Activated CD4-positive, alpha-beta T cell treated with anti-CD3 and anti-CD28 coated beads for 4 hours (primary cell): ENCODE results near the gene CREB3.
A peak's percentile ranks its signal among the peaks of the same experiment; 100 is the strongest.

Experiments used
- DNase-seq, 2 donors: peaks; one replicate each; pipeline ENCODE4 v3.0.0-alpha.2; 2020

CREB3 gene

DNA sequence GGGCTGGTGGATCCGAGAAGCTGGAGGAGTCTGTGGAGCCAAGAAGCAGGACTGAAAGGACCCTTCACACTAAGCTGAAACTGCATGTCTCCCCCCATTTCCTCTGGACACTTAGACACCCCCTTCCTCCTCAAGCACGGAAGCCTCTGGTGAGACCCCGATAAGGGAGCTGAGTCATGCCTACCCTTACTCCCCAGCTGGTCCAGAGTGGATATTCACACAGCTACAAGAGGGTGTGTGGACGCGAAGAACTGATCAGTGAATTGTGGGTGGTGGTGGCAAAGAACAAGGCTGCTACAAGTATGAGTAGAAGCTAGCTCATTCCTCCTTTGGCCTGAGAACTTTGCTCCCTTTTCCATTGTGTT lies 4.8 kb upstream of the CREB3 start:
- no peak for DNase-seq

DNA sequence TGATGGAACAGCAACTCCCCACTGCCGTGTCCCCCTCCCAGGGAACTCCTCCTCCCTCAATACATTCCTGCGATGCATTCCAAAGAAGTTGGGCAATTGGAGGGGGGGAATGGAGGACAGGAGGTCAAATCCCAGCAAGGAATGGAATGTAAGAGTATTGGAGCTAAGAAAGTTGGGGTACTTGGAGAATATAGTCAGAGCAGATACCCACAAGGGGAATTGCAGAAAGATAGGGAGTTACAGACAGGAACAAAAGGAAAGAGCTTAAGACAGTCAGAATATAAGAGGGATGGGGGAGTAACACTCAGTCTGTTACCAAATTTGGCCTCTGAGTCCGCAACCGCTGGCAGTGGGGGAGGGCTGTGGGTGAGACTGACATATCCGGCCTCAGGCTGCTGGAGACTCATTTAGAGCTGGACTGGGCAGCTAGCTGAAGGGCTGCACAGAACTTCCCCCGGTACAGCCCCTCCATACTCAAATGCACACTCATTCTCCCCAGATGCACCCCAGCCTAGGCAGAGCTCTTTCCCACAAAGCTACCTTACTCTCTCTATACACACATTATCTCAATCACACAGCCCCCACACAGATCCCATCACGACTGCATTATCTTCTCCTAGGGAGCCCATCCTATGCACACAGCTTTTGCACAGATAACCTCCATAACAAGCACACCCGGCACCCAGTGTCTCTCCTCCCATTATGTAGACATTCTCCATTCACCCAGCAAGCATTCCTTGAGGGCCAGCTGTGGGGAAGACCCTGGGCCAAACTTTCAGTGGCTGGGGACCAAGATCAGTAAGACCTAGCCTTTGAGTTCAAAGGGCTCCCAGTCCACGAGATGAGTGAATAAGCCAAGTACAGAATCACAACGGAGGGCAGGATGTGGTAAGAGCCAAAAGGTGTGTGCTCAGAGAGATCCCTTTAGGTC lies 4.2 kb upstream of the CREB3 start:
- no peak for DNase-seq

DNA sequence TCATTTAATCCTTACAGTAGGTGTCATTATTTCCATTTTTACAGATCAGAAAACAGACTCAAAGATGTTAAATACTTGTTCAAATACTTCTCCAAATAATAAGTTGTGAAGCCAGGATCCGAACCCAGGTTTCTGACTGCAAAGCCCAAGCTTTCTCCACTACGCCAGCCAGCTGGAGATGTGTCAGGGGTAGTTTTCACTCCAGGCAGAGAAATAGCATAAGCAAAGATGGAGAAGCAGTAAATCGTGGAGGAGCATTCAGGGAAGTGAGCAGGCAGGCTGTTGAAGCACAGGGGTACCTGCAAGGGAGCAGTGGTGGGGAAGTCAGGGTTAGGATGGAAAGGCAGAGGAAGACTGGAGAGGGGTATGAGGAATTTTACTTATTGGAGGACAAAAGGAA lies 3.4 kb upstream of the CREB3 start:
- DNase-seq: no peak

DNA sequence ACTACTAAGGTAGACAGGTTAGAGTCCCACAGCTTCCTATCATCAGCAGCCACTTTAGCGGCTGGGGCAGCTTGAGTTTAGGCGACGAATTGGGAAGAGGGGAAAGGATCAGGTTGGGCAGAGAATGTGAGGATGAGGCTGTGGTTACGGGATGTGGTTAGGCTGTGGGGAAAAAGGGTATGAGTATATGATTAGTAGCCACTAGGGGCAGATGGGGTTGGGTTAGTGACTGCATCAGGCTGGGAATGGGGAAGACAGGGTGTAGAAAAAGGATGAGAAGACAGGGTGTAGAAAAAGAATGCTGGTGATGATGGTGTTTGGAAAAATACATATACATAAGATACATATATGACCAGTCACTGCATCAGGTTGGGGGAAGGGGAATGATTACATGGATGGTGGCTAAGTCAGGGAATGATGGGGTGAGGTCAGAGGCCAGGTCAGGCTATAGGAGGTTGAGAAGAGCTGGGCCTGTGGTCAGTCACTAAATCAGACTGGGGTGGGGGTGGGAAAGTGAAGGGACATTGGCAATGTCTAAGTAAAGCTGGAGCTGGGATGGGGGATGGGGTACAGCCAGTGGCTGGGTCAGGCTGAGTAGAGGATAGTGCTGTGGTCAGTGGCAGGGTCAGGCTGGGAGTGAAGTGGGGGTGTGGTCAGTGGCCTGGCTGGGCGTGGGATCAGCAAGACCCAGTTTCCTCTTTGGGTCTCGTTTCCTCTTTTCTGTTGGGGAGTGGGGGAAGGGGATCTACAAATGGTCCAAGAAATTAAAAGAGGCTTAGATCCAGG lies 2.6 kb upstream of the CREB3 start:
- DNase-seq: peak in 1 of 2 donors; percentile 21

DNA sequence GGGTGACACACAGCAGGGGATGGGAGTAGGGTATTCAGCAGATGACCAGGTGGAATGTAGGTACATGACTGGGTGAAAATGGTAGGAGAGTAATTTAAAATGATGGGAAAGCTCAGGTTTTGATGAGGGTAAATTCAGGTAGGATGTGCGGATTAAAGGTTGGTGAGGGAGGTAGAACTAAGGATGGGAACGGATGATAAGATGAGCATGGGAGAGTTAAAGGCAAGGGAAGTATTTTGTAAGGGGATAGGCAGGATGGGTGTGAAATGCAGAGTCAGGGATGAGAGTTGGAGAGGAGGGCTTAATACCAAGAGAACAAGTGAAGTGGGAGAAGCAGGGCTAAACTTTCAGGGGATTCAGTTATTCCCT lies 2.0 kb upstream of the CREB3 start:
- DNase-seq: no peak

DNA sequence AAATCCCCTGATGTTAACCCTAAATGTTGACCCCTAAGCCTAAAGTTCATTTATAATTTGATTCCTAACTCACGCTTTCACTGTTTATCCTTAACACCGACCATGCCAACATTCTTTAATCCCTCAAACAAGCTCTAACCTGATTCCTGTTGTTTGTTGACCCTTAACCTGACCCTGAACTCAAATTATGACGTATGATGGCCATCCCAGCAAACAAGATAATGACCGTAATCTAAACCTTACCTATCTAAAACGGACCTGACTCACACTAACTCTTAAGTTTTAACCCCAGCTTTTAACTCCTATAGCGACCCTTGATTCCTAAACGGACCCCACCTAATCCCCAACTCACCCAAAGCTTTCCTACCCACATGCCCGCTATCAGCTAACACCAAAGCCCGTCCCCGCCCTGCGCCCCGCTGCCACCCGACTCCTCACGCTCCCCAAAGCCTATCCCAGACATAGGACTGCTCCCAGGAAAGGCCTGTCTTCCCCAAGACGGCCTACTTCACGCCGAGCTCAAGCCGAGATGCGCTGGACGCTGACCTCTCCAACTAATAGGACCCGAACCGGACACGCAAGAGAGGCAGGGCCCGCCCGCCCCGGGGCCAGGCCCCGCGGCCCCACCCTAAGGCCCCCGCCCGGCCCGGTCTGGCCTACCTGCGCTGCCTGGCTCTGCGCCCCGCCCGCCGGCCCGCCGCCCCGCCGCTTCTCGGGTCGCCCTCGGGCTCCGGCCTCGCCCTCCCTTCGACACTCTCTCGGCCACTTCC lies 866 bp upstream of the CREB3 start:
- no peak for DNase-seq

DNA sequence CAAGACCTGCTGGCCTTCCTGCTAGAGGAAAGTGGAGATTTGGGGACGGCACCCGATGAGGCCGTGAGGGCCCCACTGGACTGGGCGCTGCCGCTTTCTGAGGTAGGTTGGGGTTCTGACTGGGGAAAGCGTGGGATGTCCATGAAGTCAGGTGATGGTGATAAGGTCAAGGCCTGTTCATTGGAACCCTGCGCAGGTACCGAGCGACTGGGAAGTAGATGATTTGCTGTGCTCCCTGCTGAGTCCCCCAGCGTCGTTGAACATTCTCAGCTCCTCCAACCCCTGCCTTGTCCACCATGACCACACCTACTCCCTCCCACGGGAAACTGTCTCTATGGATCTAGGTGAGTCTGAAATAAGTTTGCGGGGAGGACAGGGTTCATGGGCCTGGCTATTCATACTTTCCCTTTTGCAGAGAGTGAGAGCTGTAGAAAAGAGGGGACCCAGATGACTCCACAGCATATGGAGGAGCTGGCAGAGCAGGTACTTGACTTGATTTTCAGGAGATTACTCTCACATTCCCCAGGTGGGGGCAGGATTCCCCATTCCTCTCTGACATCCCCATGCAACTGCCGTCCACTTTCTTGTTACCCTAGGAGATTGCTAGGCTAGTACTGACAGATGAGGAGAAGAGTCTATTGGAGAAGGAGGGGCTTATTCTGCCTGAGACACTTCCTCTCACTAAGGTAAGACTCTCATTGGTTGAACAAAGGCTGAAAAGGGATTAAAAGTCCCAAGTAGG lies 505 bp downstream of the CREB3 start:
- DNase-seq: peak; percentile 21 to 23

DNA sequence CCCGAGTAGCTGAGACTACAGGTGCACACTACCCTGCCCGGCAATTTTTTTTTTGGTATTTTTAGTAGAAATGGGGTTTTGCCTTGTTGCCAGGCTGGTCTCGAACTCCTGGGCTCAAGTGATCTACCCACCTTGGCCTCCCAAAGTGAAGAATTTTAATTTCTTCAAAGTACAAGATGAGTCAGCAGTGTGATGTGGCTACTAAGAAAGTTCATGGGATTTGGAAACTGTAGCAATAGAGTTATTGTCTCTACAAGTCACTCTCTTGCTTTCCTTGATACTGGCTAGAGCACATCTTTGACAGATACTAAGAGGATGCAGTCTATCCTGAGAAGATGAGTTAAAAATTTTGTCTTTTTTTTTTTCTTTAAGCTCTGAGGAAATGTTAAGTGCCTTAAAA lies 1.6 kb downstream of the CREB3 start:
- no peak for DNase-seq

DNA sequence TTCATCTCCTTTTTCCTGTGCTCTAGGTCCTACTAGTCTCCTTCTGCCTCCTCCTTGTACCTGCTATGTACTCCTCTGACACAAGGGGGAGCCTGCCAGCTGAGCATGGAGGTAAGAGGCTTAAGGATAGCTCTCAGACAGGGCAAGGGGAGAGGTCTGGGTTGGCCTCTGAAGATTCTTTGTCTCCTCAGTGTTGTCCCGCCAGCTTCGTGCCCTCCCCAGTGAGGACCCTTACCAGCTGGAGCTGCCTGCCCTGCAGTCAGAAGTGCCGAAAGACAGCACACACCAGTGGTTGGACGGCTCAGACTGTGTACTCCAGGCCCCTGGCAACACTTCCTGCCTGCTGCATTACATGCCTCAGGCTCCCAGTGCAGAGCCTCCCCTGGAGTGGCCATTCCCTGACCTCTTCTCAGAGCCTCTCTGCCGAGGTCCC lies 3.8 kb downstream of the CREB3 start:
- peak; percentile 66 to 74 for DNase-seq

DNA sequence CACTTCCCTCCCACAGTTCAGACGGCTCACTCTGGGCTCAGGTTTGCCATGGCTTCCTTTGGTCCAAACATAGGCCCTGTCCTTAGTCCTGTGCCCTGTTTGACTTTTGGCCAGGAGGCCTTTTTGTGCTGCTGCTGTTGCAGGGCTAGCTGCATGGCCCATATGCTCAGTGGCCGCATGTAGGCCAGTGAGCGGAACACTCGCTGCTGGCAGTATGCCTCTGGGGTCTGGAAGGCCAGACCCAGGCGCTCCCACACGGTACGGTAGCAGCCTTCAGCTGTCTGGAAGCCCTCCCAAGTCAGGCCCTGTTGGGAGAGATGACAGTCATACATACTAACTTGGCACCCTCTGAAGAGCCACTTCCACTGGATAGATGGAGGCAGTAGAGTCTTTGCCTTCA lies 4.7 kb downstream of the CREB3 start:
- no peak for DNase-seq

DNA sequence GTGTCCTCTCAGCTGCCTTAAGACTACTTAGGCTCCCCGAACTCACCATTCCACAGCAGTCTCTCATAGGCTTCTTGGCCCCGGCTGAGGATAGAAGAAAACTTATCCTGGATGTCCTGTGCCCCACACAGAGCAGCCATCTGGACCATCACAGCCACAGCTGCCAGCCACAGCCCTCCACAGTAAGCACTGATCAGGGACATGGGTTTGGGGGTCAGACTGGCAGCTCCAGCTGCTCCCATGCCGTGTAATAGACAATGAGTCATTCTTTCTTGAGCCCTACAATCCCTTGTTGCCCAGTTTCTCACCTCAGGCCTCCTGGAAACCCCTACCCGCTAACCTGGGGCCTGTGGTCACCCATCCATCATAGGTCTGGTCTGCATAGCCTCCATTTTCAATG lies 5.7 kb downstream of the CREB3 start:
- no peak for DNase-seq

DNA sequence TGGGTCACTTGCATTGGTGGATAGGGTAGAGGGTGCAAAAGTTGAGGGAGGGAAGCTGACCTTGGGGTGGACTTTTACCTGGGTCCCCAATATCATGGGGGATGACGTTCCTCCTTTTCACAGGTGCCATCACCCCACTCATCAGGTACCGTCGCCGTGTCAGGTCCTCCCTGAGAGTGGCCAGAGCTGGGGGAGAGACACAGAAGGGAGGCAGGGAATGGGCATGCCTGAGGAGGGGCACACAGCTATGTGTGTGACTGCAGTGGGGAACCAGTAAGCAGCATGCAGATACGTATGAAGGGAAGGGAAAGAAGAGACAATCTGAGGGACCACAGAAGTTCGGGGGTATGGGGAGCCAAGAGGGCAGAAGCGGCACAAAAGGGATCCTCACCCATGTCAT lies 6.5 kb downstream of the CREB3 start:
- DNase-seq: no peak

DNA sequence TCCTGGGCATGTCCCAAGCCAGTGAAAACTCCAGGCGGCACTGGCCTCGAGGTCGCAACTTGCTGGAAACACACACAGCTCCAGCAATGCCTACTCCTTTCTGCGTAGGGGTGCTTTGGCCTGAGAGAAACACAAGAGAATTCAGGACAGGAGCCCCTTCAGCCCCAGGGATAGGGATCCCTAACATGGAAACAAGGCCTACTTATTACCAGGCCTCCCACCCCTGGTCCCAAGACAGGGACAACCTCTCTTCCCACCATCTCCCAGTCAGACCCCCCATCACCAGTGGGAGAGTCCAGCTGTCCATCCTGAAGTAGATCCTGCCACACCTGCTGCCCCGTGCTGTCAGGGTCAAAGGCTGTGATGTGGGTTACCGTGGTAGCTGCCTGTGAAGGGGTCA lies 7.8 kb downstream of the CREB3 start:
- no peak for DNase-seq

DNA sequence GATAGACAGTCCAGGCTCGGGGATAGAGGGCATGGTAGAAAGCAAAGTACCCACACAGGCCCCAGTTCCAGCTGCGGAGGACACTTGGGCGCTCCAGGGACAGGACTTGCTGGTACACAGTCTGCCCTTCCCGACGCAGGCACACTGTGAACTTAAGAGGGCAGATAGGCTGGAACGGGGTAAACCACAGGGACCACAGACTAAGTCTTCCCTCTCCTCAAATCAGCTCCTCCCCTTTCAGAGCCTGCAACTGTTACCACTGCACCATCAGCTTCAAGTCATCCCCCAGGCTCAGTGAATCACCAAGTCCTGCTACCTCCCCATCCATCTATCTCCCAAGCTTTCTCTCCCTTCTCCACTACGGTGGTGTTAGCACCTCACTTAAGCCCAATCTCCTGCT lies 9.3 kb downstream of the CREB3 start:
- no peak for DNase-seq

DNA sequence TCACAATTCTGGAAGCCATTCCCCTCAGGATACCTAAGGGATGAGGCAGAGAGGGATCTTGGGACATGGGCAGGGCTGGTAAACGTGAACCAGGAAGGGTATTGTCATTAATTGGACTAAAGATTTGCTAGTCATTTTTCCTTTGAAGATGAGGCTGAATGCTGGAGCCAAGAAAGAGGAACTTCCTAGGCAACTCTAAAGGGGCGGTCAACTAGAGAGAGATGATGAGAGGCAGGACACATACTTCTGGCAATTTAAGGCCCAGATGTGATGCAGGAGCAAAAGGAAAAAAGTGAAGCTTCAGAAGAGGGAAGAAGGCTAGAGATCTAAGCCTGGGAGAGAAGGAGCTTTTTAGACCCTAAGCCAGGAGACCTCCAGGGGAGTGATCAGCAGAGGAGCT lies 11.0 kb downstream of the CREB3 start:
- no peak for DNase-seq

DNA sequence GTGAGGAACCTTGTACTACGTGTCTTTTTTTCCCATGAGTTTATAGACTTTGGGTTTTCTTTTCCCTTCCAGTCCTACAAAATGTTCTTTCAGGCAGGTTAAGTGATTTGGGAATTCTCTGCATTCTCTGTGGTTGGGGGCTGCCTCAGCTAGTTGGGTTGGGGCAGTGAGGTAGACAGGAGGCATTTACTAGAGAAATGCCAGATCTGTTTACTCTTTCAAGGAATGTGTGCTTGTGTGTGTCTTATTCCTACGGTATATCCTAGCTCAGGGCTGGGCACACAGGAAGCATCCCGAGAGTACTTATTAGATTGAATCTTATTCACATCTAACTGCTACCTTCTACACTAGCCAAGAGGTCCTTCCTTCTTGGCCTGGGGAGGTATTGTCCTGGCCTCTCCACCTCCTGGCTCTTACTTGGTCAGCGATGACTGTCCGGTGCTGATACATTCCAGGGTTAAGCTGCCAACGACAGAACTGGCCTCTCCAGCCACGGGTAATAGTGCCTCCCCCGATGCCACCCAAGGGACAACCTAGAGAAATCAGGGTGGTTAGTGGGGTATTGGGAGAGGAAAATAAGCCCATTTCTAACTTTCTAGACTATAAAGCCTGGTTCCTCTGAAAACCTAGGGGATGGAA lies 11.5 kb downstream of the CREB3 start:
- no peak for DNase-seq

DNA sequence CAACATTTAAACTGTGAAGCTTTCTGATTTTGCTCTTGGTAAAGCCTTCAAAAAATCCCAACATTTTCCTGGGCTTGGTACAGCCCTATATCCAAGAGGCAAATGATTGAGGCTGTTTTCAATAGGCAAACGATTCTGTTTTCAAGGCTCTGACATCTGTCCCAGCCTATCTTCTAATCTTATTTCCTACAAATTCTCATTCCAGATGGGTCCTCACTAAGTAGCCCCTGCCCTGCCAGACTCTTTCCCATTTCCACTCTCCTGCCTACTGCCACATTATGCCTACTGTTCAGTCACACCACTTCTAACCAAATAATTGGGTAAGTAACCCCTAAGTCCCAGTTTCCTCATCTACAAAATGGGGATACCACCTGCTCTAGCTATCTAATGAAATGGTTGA lies 13.1 kb downstream of the CREB3 start:
- no peak for DNase-seq

DNA sequence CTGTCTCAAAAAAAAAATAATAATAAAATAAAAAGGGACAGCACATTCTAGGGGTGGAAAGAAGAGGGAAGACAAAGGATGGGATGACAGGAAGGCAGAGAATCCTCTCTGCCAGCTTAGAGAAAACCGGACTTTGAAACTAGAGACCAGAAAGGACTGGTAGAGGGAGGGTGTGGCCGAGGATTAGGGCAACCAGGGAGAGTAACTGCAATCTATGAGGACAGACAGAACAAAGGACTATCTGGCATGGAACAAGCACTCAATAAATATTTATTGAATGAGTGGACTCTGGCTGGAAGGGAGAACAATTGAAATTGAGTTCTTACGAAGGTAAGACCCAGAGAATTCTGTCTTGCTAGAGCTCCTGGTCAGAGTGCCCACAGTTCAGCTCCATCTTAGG lies 14.1 kb downstream of the CREB3 start:
- no peak for DNase-seq

DNA sequence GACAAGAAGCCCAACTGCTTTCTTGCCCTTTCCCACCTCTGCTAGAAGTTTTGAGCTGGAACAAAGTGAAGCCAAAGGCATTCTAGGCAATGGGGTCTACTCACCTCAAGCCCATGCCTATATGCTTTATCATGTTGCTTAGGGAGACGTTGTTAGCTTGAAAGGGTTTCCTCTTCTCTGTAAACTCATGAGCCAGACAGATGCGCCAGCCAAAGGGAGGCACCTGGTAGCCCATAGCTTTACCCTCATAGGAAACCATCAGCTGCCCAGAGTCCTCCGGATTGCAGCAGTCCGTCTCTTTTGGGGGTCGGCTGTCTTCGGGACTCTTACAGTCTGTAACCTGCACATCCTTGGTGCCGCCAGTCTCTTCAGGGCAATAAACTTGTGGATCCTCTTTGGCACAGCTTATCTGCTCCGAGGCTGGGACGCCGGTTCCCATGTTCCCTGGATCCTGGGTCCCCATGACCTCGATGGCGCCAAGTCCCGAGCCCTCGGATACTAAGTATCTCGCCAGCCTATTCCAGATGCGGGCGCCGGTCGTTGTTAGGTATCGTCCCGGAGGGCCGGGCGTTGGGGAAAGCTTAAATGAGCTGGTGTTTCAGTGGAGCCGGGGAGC lies 15.9 kb downstream of the CREB3 start:
- no peak for DNase-seq

DNA sequence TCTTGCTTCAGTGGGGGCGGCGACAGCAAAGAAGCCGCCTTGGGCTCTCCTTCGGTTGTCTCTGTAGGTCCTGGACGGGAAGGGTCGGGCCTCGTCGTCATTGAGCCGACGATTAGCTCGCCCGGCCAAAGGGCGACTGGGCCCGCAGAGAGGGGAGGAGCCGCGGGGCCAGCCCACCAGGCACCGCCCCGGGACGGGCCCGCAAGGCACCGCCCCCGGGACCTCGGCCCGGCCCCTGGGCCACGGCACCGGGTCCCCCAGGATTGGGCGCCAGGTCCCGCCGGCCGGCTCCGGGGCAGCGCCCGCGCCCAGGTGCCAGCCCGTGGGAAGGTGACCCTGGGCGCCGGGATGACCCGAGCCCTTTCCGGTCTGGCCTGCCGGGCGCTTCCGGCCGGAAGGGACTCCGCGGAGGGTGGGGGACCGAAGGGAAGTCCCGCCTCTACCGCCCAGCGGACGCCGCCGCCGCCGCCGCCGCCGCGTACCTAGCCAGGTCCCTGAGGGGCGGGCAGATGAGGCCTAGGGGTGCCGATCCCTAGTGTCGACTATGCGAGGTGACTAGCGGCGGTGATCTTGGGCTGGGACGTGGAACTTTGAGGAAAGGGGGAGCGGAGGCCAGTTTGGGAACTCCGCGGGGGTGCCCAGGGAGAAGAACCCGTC lies 16.5 kb downstream of the CREB3 start, which contains the start of the genes GBA2 and RGP1:
Gene GBA2, minus strand, starts transcription at position 371 of the 657 bp plus-strand sequence. CDS start 524 bp downstream, outside the sequence.
Gene RGP1, plus strand, starts transcription at position 430 of the 657 bp plus-strand sequence. CDS start 469 bp downstream, outside the sequence.
- peak; percentile 52 to 66 for DNase-seq
